ENCODE data around the gene NDRG3. TPM values are rescaled to one million over a fixed set of nuclear protein-coding genes. Genes with fewer than 3 reads are reported as not detected.
"Not testable (repeated sequence)": the region's sequence is repeated elsewhere in the genome, so short reads cannot be mapped to it uniquely, and the experiment has no call there.

The NDRG3 gene
- total and polyA plus RNA-seq, 4 donors = 12.2 to 20.8 (median 17.7) TPM

DNA sequence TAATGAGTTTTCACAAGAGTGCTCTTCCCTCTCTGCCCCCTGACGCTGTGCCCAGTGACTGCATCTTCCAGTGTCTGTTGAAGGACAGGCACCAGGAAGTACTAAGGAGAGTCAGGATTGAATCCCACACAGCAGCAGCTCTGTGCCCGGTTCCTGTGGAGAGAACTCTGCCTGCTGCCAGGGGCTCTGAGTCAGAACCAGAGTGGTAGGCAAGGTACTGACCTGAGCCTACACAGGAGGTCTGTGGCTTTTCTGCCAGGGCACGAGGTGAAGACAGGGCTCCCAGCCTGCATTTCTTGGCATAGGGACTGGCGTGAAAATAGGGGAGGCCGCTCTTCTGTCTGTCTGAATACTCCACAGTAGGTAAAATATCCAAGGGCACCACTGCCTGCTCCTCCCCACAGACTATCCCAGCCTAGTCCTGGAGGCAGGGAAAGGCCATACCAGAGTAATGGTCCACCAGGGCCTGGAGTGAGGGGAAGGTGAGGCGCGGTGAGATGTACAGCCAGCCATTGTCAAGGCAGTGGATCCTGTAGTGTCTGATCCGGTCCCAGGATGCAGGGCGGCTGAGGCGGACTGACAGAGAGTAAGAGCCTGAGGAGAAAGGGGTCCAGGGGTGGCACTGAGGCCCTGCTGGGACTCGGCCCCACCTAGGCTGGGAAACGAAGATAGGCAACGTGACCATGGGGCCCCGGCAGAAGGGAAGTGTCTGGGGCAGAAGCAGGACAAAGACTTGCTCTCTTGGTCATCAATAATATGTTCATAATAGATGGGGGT lies 130.9 kb downstream of the NDRG3 start:
- H3K27ac ChIP-seq (ENCODE audit: low read depth in 1 of 2, low read length in 1 of 2) = no peak overlapping the region
- TF ChIP-seq, protein P1, sequence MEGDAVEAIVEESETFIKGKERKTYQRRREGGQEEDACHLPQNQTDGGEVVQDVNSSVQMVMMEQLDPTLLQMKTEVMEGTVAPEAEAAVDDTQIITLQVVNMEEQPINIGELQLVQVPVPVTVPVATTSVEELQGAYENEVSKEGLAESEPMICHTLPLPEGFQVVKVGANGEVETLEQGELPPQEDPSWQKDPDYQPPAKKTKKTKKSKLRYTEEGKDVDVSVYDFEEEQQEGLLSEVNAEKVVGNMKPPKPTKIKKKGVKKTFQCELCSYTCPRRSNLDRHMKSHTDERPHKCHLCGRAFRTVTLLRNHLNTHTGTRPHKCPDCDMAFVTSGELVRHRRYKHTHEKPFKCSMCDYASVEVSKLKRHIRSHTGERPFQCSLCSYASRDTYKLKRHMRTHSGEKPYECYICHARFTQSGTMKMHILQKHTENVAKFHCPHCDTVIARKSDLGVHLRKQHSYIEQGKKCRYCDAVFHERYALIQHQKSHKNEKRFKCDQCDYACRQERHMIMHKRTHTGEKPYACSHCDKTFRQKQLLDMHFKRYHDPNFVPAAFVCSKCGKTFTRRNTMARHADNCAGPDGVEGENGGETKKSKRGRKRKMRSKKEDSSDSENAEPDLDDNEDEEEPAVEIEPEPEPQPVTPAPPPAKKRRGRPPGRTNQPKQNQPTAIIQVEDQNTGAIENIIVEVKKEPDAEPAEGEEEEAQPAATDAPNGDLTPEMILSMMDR (IDR thresholded peaks at IDR 0.05; ENCODE audit: control extremely low read depth, extremely low read depth) = no peak
- peaks cover 8 to 38% (median 14%) of the 10 kb centered on the region in 4 donors for H3K36me3 ChIP-seq (ENCODE audit: control insufficient read depth in 4 of 4, insufficient read depth in 4 of 4, low read length in 4 of 4)
- H3K9ac ChIP-seq (ENCODE audit: insufficient read depth in 1 of 2, low read length in 2 of 2) = no peak overlapping the region
- ATAC-seq (ENCODE audit: insufficient read depth, low FRiP score) = no peak
- H3K4me1 ChIP-seq (ENCODE audit: control insufficient read depth in 5 of 5, insufficient read depth in 5 of 5, low read length in 5 of 5) = peaks cover 0 to 1% (median 0%) of the 10 kb centered on the region in 5 donors
- no peaks in the 10 kb centered on the region for H3K9me3 ChIP-seq (ENCODE audit: control insufficient read depth in 4 of 4, insufficient read depth in 3 of 4, low read length in 3 of 4)
- WGBS, 2 donors = 89 to 91% methylated on average over 14 of the region's 14 CpGs
- H3K27me3 ChIP-seq (ENCODE audit: control insufficient read depth in 3 of 3, insufficient read depth in 3 of 3, low read length in 2 of 3) = no peaks in the 10 kb centered on the region
- no peak for DNase-seq
- no peak overlapping the region for H3K4me3 ChIP-seq

DNA sequence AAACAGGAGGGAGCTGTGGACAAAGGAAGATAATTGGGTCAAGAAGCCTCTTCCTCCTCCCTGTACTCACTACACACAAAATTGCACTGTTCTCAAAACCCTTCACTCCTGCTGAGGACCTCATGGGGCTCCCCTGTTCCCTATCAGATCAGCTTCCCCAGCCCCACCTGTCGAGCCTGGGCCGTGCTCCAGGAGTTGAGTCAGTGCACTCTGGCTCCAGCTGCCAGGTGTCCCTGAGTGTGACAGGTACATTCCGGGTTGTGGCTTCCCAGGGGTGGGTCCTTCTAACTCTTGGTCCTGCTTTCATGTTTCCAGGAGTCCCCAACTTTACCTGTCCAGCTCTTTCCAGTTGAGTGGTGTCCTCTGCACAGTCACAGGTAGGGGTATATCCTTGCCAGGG lies 131.9 kb downstream of the NDRG3 start:
- TF ChIP-seq, protein P1 (IDR thresholded peaks at IDR 0.05; ENCODE audit: control extremely low read depth, extremely low read depth) = no peak
- Histone ChIP-seq H3K4me1 (ENCODE audit: control insufficient read depth in 5 of 5, insufficient read depth in 5 of 5, low read length in 5 of 5) (peaks cover 0 to 1% (median 0%) of the 10 kb centered on the region in 5 donors), H3K27me3 (ENCODE audit: control insufficient read depth in 3 of 3, insufficient read depth in 3 of 3, low read length in 2 of 3) (no peaks in the 10 kb centered on the region), H3K36me3 (ENCODE audit: control insufficient read depth in 4 of 4, insufficient read depth in 4 of 4, low read length in 4 of 4) (peaks cover 14 to 47% (median 17%) of the 10 kb centered on the region in 4 donors), H3K4me3 (no peak overlapping the region), H3K9me3 (ENCODE audit: control insufficient read depth in 4 of 4, insufficient read depth in 3 of 4, low read length in 3 of 4) (no peaks in the 10 kb centered on the region), H3K9ac (ENCODE audit: insufficient read depth in 1 of 2, low read length in 2 of 2) (no peak overlapping the region), H3K27ac (ENCODE audit: low read depth in 1 of 2, low read length in 1 of 2) (peak overlapping the region in 1 of 2 donors; percentile 26)
- 64 to 83% methylated on average over 3 of the region's 3 CpGs for WGBS, 2 donors
- ATAC-seq (ENCODE audit: insufficient read depth, low FRiP score) (no peak), DNase-seq (no peak)

DNA sequence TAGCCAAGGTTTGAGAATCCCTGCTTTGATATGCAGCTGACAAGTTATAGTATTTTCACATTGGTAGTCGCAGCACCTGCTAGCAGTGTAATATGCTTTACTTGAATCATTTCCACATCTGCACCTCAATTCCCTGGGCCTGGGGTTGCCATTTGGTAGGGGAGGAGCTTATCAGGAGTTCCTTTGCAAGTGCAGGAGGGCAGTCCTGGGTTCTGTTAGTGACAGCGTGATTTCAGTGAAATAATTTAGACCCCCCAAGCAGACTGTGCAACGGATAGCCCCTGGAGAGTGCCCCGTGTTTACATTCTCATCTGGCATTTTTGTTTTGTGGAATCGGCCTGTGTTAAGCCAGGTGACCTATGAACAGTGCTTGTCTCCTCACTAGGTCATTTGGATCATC lies 134.3 kb downstream of the NDRG3 start:
- H3K27ac ChIP-seq (ENCODE audit: low read depth in 1 of 2, low read length in 1 of 2) = no peak overlapping the region
- no peak overlapping the region for H3K4me3 ChIP-seq
- H3K9ac ChIP-seq (ENCODE audit: insufficient read depth in 1 of 2, low read length in 2 of 2) = no peak overlapping the region
- no peaks in the 10 kb centered on the region for H3K27me3 ChIP-seq (ENCODE audit: control insufficient read depth in 3 of 3, insufficient read depth in 3 of 3, low read length in 2 of 3)
- DNase-seq (no peak), ATAC-seq (ENCODE audit: insufficient read depth, low FRiP score) (no peak)
- WGBS, 2 donors = 85 to 91% methylated on average over 5 of the region's 5 CpGs
- H3K36me3 ChIP-seq (ENCODE audit: control insufficient read depth in 4 of 4, insufficient read depth in 4 of 4, low read length in 4 of 4) = peaks cover 19 to 54% (median 25%) of the 10 kb centered on the region in 4 donors
- peaks cover 0 to 6% (median 0%) of the 10 kb centered on the region in 5 donors for H3K4me1 ChIP-seq (ENCODE audit: control insufficient read depth in 5 of 5, insufficient read depth in 5 of 5, low read length in 5 of 5)
- H3K9me3 ChIP-seq (ENCODE audit: control insufficient read depth in 4 of 4, insufficient read depth in 3 of 4, low read length in 3 of 4) = no peaks in the 10 kb centered on the region
- TF ChIP-seq, protein P1 (IDR thresholded peaks at IDR 0.05; ENCODE audit: control extremely low read depth, extremely low read depth) = no peak

DNA sequence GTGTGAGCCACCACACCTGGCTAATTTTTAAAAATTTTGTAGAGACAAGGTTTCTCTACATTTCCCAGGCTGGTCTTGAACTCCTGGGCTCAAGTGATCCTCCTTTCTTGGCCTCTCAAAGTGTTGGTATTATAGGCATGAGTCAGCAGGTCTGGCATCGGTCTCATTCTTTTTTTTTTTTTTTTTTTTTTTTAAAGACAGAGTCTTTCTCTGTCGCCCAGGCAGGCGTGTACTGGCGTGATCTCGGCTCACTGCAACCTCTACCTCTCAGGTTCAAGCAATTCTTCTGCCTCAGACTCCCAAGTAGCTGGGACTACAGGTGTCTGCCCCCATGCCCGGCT lies 137.5 kb downstream of the NDRG3 start:
- H3K27ac ChIP-seq (ENCODE audit: low read depth in 1 of 2, low read length in 1 of 2); H3K9ac ChIP-seq (ENCODE audit: insufficient read depth in 1 of 2, low read length in 2 of 2); DNase-seq; H3K4me3 ChIP-seq; ATAC-seq (ENCODE audit: insufficient read depth, low FRiP score); H3K9me3 ChIP-seq (ENCODE audit: control insufficient read depth in 4 of 4, insufficient read depth in 3 of 4, low read length in 3 of 4); H3K27me3 ChIP-seq (ENCODE audit: control insufficient read depth in 3 of 3, insufficient read depth in 3 of 3, low read length in 2 of 3): not testable (repeated sequence)
- WGBS, 2 donors = 79 to 88% methylated on average over 6 of the region's 6 CpGs
- Histone ChIP-seq H3K36me3 (ENCODE audit: control insufficient read depth in 4 of 4, insufficient read depth in 4 of 4, low read length in 4 of 4) (peaks cover 19 to 33% (median 24%) of the 10 kb centered on the region in 4 donors), H3K4me1 (ENCODE audit: control insufficient read depth in 5 of 5, insufficient read depth in 5 of 5, low read length in 5 of 5) (peaks cover 0 to 13% (median 0%) of the 10 kb centered on the region in 5 donors)

Measured in lung (tissue), 12 donors.